HepG2 (cell line): ENCODE data around the gene ZNF597. TPM values are rescaled to one million over a fixed set of nuclear protein-coding genes. Genes with fewer than 3 reads are reported as not detected.

Source experiments
- CTCF ChIP-seq: sonication (generic); formaldehyde crosslinking; IDR thresholded peaks from 2 replicates; pipeline ENCODE4 v1.5.0; 2020; ENCODE audit warnings: mild to moderate bottlenecking, missing genetic modification reagents, moderate library complexity
- FOXO1 ChIP-seq: sonication (generic); formaldehyde crosslinking; IDR thresholded peaks from 2 replicates; pipeline ENCODE4 v1.4.0; 2020; ENCODE audit warnings: missing genetic modification reagents
- NCOR1 ChIP-seq: fragments of 200-600 bp; sonication (generic); IDR thresholded peaks from 2 replicates; pipeline ENCODE4 v1.7.0; 2017; ENCODE audit warnings: antibody characterized with exemption, low read length, borderline replicate concordance
- NONO ChIP-seq, 2 experiments: fragments of 450-650 bp in 1 of 2; sonication (generic) in 1 of 2; formaldehyde crosslinking in 1 of 2; IDR thresholded peaks in 1 of 2; conservative IDR thresholded peaks in 1 of 2; 2 replicates each; pipeline versions ENCODE4 v1.6.1 to v1.8.0; 2017 to 2022; ENCODE audit warnings: mild to moderate bottlenecking in 1 of 2, missing genetic modification reagents in 1 of 2, moderate library complexity in 1 of 2
- RARG ChIP-seq: sonication (generic); formaldehyde crosslinking; IDR thresholded peaks from 2 replicates; pipeline ENCODE4 v1.4.0; 2020; ENCODE audit warnings: low read depth, mild to moderate bottlenecking, missing genetic modification reagents
- RXRA ChIP-seq: sonication (generic); formaldehyde crosslinking; IDR thresholded peaks from 2 replicates; pipeline ENCODE4 v1.5.1; 2020; ENCODE audit warnings: missing genetic modification reagents
- SKIL ChIP-seq: sonication (generic); formaldehyde crosslinking; IDR thresholded peaks from 2 replicates; pipeline ENCODE4 v1.8.0; 2022; ENCODE audit warnings: missing genetic modification reagents, mild to moderate bottlenecking, moderate library complexity, borderline replicate concordance
- STAG1 ChIP-seq: sonication (generic); formaldehyde crosslinking; IDR thresholded peaks from 2 replicates; pipeline ENCODE4 v1.4.0; 2020; ENCODE audit warnings: missing genetic modification reagents
- YEATS2 ChIP-seq: sonication (generic); formaldehyde crosslinking; IDR thresholded peaks from 2 replicates; pipeline ENCODE4 v1.4.0; 2020; ENCODE audit warnings: missing genetic modification reagents, borderline replicate concordance
- ZFP90 ChIP-seq: sonication (generic); formaldehyde crosslinking; IDR thresholded peaks from 2 replicates; pipeline ENCODE4 v1.8.0; 2022; ENCODE audit warnings: missing genetic modification reagents, mild to moderate bottlenecking, inconsistent platforms, borderline replicate concordance
- ZFX ChIP-seq: sonication (generic); formaldehyde crosslinking; IDR thresholded peaks from 2 replicates; pipeline ENCODE4 v1.4.0; 2020; ENCODE audit warnings: mild to moderate bottlenecking, low read depth, missing genetic modification reagents, moderate library complexity
- ZHX2 ChIP-seq, 2 experiments: sonication (generic) in 1 of 2; formaldehyde crosslinking in 1 of 2; IDR thresholded peaks; 2 replicates each; pipeline versions ENCODE4 v1.6.1 to v1.9.0; 2014 to 2022; ENCODE audit warnings: antibody characterized with exemption in 1 of 2, borderline replicate concordance in 1 of 2, inconsistent platforms in 1 of 2, low read depth in 1 of 2, missing genetic modification reagents in 1 of 2
- ZNF136 ChIP-seq: sonication (generic); formaldehyde crosslinking; IDR thresholded peaks from 2 replicates; pipeline ENCODE4 v1.8.1; 2022; ENCODE audit warnings: low read depth, mild to moderate bottlenecking, moderate library complexity, missing genetic modification reagents
- ZNF530 ChIP-seq: sonication (generic); formaldehyde crosslinking; IDR thresholded peaks from 2 replicates; pipeline ENCODE4 v1.5.0; 2020; ENCODE audit warnings: low read depth, mild to moderate bottlenecking, missing genetic modification reagents
- ZNF678 ChIP-seq: sonication (generic); formaldehyde crosslinking; IDR thresholded peaks from 2 replicates; pipeline ENCODE4 v1.4.0; 2020; ENCODE audit warnings: mild to moderate bottlenecking, missing genetic modification reagents
- polyA plus RNA-seq, 8 experiments: library from polyadenylated mRNA; depleted of rRNA in 3 of 8; stranded (reverse) in 7 of 8; unstranded in 1 of 8; fragments of >200 nt; fragmentation: Illumina TruSeq in 4 of 8; extraction: Trizol in 4 of 8; gene quantifications; 2 replicates each; pipeline versions ENCODE4 v1.2.1 to v1.2.3, GENCODE V29; 2011 to 2016; ENCODE audit warnings: low read depth in 4 of 8, missing spikeins in 1 of 8, mixed read lengths in 1 of 8; ENCODE audit not compliant: insufficient read depth in 1 of 8
- total RNA-seq, 5 experiments: library from RNA; depleted of rRNA; stranded (reverse); fragments of >200 nt; fragmentation: Illumina TruSeq; extraction: Trizol; gene quantifications; 2 replicates each; pipeline ENCODE4 v1.2.3, GENCODE V29; 2016; ENCODE audit warnings: low read depth in 1 of 5

Gene ZNF597
- total and polyA plus RNA-seq, 2 of the 13 experiments (the other 11 are each of a cell fraction or from before 2014, with no cell fraction given) = 1.3 to 2.4 TPM

- TF ChIP-seq RXRA (CRISPR knock-in tag) (peak; percentile 80), ZNF530 (no peak), SKIL (CRISPR knock-in tag) (peak; percentile 63), ZHX2 (IDR thresholded peaks at IDR 0.05; ENCODE audit: low read depth) (peak; percentile 74; the same call in 1 of the 2 replicates), ZHX2 (CRISPR knock-in tag; IDR thresholded peaks at IDR 0.05; ENCODE audit: borderline replicate concordance) (peak; percentile 85; the same call in 1 of the 2 replicates), NONO (IDR thresholded peaks at IDR 0.05) (no peak), NONO (CRISPR knock-in tag; conservative IDR thresholded peaks at IDR 0.05) (peak; percentile 71; the same call in 1 of the 2 replicates), YEATS2 (CRISPR knock-in tag) (peak; percentile 89; the same call in 1 of the 2 replicates), ZFX (CRISPR knock-in tag) (peak; percentile 96), STAG1 (CRISPR knock-in tag) (peak; percentile 9; the same call in 1 of the 2 replicates), CTCF (peak; percentile 18; the same call in 1 of the 2 replicates), ZNF678 (CRISPR knock-in tag) (no peak), FOXO1 (CRISPR knock-in tag) (peak; percentile 8; the same call in 1 of the 2 replicates), ZFP90 (CRISPR knock-in tag) (peak; percentile 90), NCOR1 (peak; percentile 44; the same call in 1 of the 2 replicates), ZNF136 (CRISPR knock-in tag) (no peak), RARG (no peak)
Observed at GRCh38 chr16:3400779-3401688, 42.3 kb downstream of the ZNF597 start, which contains the start of the genes ZNF174 and ZSCAN32 (continued).
